Myocyte (in vitro differentiated cells): Measurements from ENCODE around the gene ANP32A. TPM values are rescaled to one million over a fixed set of nuclear protein-coding genes. Genes with fewer than 3 reads are reported as not detected.

ENCODE experiments used
- DNase-seq: peaks from one replicate; pipeline ENCODE4 v3.0.0-alpha.2; 2012; ENCODE audit warnings: low read depth
- total RNA-seq: library from RNA; depleted of rRNA; stranded (reverse); fragments of >200 nt; gene quantifications from 2 replicates; pipeline ENCODE4 v1.2.3, GENCODE V29; 2014

The ANP32A gene
- total RNA-seq, 1 donor from 2014 or later: 44.4 TPM

GRCh38 chr15:68783226-68784058, 37.3 kb downstream of the ANP32A start:
- DNase-seq: no peak

- DNase-seq: no peak
These were observed 38.0 kb downstream of the ANP32A start for GRCh38 chr15:68782589-68783161.

GRCh38 chr15:68781766-68782588, 38.7 kb downstream of the ANP32A start:
- DNase-seq: no peak

- no peak for DNase-seq
These were observed 39.5 kb downstream of the ANP32A start for GRCh38 chr15:68781217-68781616.

GRCh38 chr15:68778876-68779275, 41.8 kb downstream of the ANP32A start:
- DNase-seq: no peak

GRCh38 chr15:68776477-68777270, 44.0 kb downstream of the ANP32A start:
- no peak for DNase-seq

- no peak for DNase-seq
These were observed 44.8 kb downstream of the ANP32A start for GRCh38 chr15:68775671-68776476.

- DNase-seq: no peak
These were observed 45.5 kb downstream of the ANP32A start for GRCh38 chr15:68775236-68775577.

GRCh38 chr15:68774521-68775235, 46.0 kb downstream of the ANP32A start:
- DNase-seq: peak; percentile 47

GRCh38 chr15:68774120-68774519, 46.6 kb downstream of the ANP32A start:
- no peak for DNase-seq

GRCh38 chr15:68773036-68773435, 47.7 kb downstream of the ANP32A start:
- DNase-seq: no peak

GRCh38 chr15:68770216-68770615, 50.5 kb downstream of the ANP32A start:
- DNase-seq: peak; percentile 25

- no peak for DNase-seq
These were observed 51.0 kb downstream of the ANP32A start for GRCh38 chr15:68769702-68770101.

GRCh38 chr15:68768321-68768720, 52.4 kb downstream of the ANP32A start:
- DNase-seq: no peak

GRCh38 chr15:68767833-68768232, 52.9 kb downstream of the ANP32A start:
- no peak for DNase-seq

- DNase-seq: peak; percentile 41
These were observed 54.9 kb downstream of the ANP32A start for GRCh38 chr15:68765602-68766368.

GRCh38 chr15:68764090-68764489, 56.6 kb downstream of the ANP32A start:
- DNase-seq: no peak

GRCh38 chr15:68763063-68763462, 57.6 kb downstream of the ANP32A start:
- no peak for DNase-seq
